ENCODE measurements around the gene CST2.
"Not testable (repeated sequence)": the region's sequence is repeated elsewhere in the genome, so short reads cannot be mapped to it uniquely, and the experiment has no call there.

The CST2 gene

GRCh38 chr20:23832775-23833513, 6.4 kb upstream of the CST2 start:
- TF ChIP-seq, protein P1, sequence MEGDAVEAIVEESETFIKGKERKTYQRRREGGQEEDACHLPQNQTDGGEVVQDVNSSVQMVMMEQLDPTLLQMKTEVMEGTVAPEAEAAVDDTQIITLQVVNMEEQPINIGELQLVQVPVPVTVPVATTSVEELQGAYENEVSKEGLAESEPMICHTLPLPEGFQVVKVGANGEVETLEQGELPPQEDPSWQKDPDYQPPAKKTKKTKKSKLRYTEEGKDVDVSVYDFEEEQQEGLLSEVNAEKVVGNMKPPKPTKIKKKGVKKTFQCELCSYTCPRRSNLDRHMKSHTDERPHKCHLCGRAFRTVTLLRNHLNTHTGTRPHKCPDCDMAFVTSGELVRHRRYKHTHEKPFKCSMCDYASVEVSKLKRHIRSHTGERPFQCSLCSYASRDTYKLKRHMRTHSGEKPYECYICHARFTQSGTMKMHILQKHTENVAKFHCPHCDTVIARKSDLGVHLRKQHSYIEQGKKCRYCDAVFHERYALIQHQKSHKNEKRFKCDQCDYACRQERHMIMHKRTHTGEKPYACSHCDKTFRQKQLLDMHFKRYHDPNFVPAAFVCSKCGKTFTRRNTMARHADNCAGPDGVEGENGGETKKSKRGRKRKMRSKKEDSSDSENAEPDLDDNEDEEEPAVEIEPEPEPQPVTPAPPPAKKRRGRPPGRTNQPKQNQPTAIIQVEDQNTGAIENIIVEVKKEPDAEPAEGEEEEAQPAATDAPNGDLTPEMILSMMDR (IDR thresholded peaks at IDR 0.05; ENCODE audit: low read depth, low read length): no peak
- H3K4me3 ChIP-seq (ENCODE audit: low read depth, low read length): no peak overlapping the region

- not testable (repeated sequence) for H3K4me3 ChIP-seq (ENCODE audit: low read depth, low read length)
These were observed 5.4 kb upstream of the CST2 start for GRCh38 chr20:23831961-23832360.

GRCh38 chr20:23823621-23824324, 2.8 kb downstream of the CST2 start:
- H3K4me3 ChIP-seq (ENCODE audit: low read depth, low read length): no peak overlapping the region
- TF ChIP-seq, protein P1 (IDR thresholded peaks at IDR 0.05; ENCODE audit: low read depth, low read length): no peak

- TF ChIP-seq, protein P1 (IDR thresholded peaks at IDR 0.05; ENCODE audit: low read depth, low read length): no peak
- no peak overlapping the region for H3K4me3 ChIP-seq (ENCODE audit: low read depth, low read length)
These were observed 3.4 kb downstream of the CST2 start for GRCh38 chr20:23823111-23823510.

GRCh38 chr20:23820493-23820892, 6.0 kb downstream of the CST2 start:
- H3K4me3 ChIP-seq (ENCODE audit: low read depth, low read length): no peak overlapping the region
- TF ChIP-seq, protein P1 (IDR thresholded peaks at IDR 0.05; ENCODE audit: low read depth, low read length): no peak

DNA sequence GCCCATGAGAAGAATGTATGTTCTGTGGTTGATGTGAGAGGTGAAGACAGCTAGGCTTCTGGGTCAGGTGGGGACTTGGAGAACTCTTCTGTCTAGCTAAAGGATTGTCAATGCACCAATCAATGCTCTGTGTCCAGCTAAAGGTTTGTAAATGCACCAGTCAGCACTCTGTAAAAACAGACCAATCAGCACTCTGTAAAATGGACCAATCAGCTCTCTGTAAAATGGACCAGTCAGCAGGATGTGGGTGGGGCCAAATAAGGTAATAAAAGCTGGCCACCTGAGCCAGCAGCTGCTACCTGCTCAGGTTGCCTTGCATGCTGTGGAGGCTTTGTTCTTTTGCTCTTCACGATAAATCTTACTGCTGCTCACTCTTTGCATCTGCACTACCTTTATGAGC, 15.0 kb downstream of the CST2 start:
- not testable (repeated sequence) for H3K4me3 ChIP-seq (ENCODE audit: low read depth, low read length)

GRCh38 chr20:23810349-23810748, 16.2 kb downstream of the CST2 start:
- not testable (repeated sequence) for H3K4me3 ChIP-seq (ENCODE audit: low read depth, low read length)

DNA sequence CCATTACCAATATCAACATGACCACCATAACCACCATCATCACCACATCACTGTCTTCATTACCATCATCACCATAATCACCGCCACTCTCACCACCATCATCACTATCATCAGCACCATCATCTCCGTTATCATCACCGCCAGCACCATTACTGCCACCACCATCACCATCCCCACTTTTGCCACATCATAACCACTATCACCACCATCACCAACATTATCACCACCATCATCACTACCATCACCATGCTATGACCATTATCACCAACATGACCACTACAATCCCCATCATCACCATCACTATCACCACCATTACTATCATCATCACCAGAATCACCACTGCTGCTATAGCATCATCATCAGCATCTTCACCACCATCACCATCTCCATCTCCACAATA, 25.7 kb downstream of the CST2 start:
- TF ChIP-seq, protein P1 (IDR thresholded peaks at IDR 0.05; ENCODE audit: low read depth, low read length): no peak
- H3K4me3 ChIP-seq (ENCODE audit: low read depth, low read length): no peak overlapping the region

Data from WI38 (cell line).